Smooth muscle cell (in vitro differentiated cells): Measurements from ENCODE around the gene CARMIL1. TPM values are rescaled to one million over a fixed set of nuclear protein-coding genes. Genes with fewer than 3 reads are reported as not detected.

Experiments
- DNase-seq: peaks from one replicate; lab custom pipeline; 2025; ENCODE audit not compliant: unreplicated experiment; lab: John Stamatoyannopoulos, UW
- H2AFZ ChIP-seq: fragments of 200-600 bp; sonication (generic); 2 replicates; pipeline ENCODE4 v1.6.0; 2016; ENCODE audit warnings: antibody characterized with exemption, low read depth, mild to moderate bottlenecking
- H3F3A ChIP-seq: fragments of 200-600 bp; sonication (generic); 2 replicates; pipeline ENCODE4 v1.6.0; 2017; ENCODE audit warnings: antibody characterized with exemption, low read depth
- H3K27ac ChIP-seq: fragments of 200-600 bp; sonication (generic); 2 replicates; pipeline ENCODE4 v1.5.1; 2016; ENCODE audit warnings: low read depth, mild to moderate bottlenecking
- H3K27me3 ChIP-seq: fragments of 200-600 bp; sonication (generic); 2 replicates; pipeline ENCODE4 v1.6.1; 2016; ENCODE audit warnings: low read depth, mild to moderate bottlenecking
- H3K36me3 ChIP-seq: fragments of 200-600 bp; sonication (generic); 2 replicates; pipeline ENCODE4 v1.5.1; 2016; ENCODE audit warnings: low read depth
- H3K4me1 ChIP-seq: fragments of 200-600 bp; sonication (generic); 2 replicates; pipeline ENCODE4 v1.5.1; 2016; ENCODE audit warnings: low read depth
- H3K4me2 ChIP-seq: fragments of 200-600 bp; sonication (generic); 2 replicates; pipeline ENCODE4 v1.6.0; 2016; ENCODE audit warnings: mild to moderate bottlenecking
- H3K4me3 ChIP-seq: fragments of 200-600 bp; sonication (generic); 2 replicates; pipeline ENCODE4 v1.5.1; 2016; ENCODE audit warnings: mild to moderate bottlenecking
- H3K79me2 ChIP-seq: fragments of 200-600 bp; sonication (generic); 2 replicates; pipeline ENCODE4 v1.6.0; 2016; ENCODE audit warnings: low read depth, mild to moderate bottlenecking
- H3K9ac ChIP-seq: fragments of 200-600 bp; sonication (generic); 2 replicates; pipeline ENCODE4 v1.6.0; 2016; ENCODE audit warnings: low read depth
- H3K9me3 ChIP-seq: fragments of 200-600 bp; sonication (generic); replicated peaks from 2 replicates; pipeline ENCODE4 v1.5.1; 2016; ENCODE audit warnings: low read depth
- H4K20me1 ChIP-seq: fragments of 200-600 bp; sonication (generic); 2 replicates; pipeline ENCODE4 v1.6.0; 2016; ENCODE audit warnings: low read depth
- WGBS: methylation state at CpG from one replicate; pipeline ENCODE4 v1.1.7; 2016; ENCODE audit warnings: low lambda C conversion rate; 5-methylcytosine and 5-hydroxymethylcytosine counted together
- polyA plus RNA-seq: library from polyadenylated mRNA; unstranded; fragments of >200 nt; fragmentation: Nextera tagmentation; extraction: Ambion mirVana; gene quantifications from 2 replicates; pipeline ENCODE4 v1.2.1, GENCODE V29; 2016
- total RNA-seq: library from RNA; depleted of rRNA; stranded (reverse); fragments of >200 nt; gene quantifications from 2 replicates; pipeline ENCODE4 v1.2.3, GENCODE V29; 2014
- TF ChIP-seq, protein P1 (sequence below): fragments of 200-600 bp; sonication (generic); IDR thresholded peaks from 2 replicates; pipeline ENCODE4 v1.5.1; 2017; ENCODE audit warnings: borderline replicate concordance, mild to moderate bottlenecking, antibody characterized with exemption; ENCODE audit not compliant: insufficient read depth, poor library complexity, severe bottlenecking

Gene CARMIL1
- total and polyA plus RNA-seq, 2 experiments from 2014 or later: 7.6 to 24.1 TPM

DNA sequence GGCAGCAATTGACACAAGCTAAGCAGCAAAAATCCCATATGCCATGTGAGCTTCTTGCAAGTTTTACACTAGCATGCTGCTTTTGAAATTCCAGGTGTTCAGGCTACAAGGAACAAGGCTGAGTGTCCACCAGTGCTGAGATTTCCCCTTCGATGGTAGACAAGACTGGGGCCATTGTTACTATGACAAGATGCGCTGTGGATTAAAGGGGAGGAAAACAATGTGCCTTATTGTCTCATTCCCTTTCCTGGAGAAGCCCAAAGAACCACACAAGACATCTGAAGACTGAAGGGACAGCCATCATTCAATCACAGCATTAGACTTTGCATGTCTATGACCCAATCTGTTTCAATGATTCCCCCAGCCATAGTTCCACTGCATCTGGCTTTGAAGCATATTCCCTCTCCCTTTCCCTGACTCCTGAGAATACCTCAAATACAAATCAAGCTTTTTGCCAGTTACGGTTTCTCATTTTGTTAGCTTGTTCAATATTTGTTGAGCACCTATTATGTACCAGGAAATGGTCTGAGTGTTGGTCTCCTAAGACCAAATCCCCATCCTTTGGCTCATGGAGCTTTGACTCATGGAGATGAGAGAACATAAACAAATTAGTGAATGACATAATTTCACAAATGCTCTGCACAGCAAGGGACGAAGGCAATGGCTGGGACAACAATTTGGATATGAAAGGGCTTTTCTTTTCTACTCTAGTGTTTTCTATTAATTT, 349.5 kb downstream of the CARMIL1 start:
- H3K4me3 ChIP-seq: no peak overlapping the region
- no peak overlapping the region for H3K9ac ChIP-seq
- H3K9me3 ChIP-seq: no peaks in the 10 kb centered on the region
- H3K79me2 ChIP-seq: no peaks in the 10 kb centered on the region
- H3K4me2 ChIP-seq: no peak overlapping the region
- H3K4me1 ChIP-seq: no peaks in the 10 kb centered on the region
- 92% methylated on average over 4 of the region's 4 CpGs for WGBS
- DNase-seq: no peak
- no peaks in the 10 kb centered on the region for H4K20me1 ChIP-seq
- no peak overlapping the region for H2AFZ ChIP-seq
- no peak overlapping the region for H3K27ac ChIP-seq
- no peaks in the 10 kb centered on the region for H3K36me3 ChIP-seq
- TF ChIP-seq, protein P1, sequence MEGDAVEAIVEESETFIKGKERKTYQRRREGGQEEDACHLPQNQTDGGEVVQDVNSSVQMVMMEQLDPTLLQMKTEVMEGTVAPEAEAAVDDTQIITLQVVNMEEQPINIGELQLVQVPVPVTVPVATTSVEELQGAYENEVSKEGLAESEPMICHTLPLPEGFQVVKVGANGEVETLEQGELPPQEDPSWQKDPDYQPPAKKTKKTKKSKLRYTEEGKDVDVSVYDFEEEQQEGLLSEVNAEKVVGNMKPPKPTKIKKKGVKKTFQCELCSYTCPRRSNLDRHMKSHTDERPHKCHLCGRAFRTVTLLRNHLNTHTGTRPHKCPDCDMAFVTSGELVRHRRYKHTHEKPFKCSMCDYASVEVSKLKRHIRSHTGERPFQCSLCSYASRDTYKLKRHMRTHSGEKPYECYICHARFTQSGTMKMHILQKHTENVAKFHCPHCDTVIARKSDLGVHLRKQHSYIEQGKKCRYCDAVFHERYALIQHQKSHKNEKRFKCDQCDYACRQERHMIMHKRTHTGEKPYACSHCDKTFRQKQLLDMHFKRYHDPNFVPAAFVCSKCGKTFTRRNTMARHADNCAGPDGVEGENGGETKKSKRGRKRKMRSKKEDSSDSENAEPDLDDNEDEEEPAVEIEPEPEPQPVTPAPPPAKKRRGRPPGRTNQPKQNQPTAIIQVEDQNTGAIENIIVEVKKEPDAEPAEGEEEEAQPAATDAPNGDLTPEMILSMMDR: no peak
- H3F3A ChIP-seq: no peaks in the 10 kb centered on the region
- peaks cover 5% of the 10 kb centered on the region for H3K27me3 ChIP-seq

DNA sequence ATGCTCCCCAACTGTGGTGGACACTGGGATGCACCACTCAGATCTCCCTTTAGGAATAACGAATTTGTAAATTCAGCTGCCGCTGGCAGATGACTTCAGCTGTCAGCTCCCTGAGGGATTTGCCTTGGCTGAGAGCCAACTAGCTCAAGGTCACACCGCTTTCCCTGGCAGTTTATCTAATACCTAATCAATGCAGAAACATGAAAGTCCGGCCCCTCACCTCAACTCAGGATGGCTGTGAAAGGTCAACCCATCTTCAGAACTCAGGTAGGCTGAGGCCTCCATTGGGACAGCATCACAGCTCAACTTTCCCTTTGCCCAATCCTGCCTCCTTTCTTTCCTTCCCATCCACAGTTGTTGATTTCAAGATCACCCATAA, 350.0 kb downstream of the CARMIL1 start:
- Histone ChIP-seq H3K4me2 (no peak overlapping the region), H4K20me1 (no peaks in the 10 kb centered on the region), H3K36me3 (no peaks in the 10 kb centered on the region), H3K4me1 (no peaks in the 10 kb centered on the region), H3K79me2 (no peaks in the 10 kb centered on the region), H3K9me3 (no peaks in the 10 kb centered on the region), H2AFZ (no peak overlapping the region), H3K4me3 (no peak overlapping the region), H3K9ac (no peak overlapping the region), H3K27ac (no peak overlapping the region), H3F3A (no peaks in the 10 kb centered on the region), H3K27me3 (peaks cover 5% of the 10 kb centered on the region)
- WGBS: 78% methylated on average over 4 of the region's 4 CpGs
- TF ChIP-seq, protein P1: no peak
- DNase-seq: no peak

DNA sequence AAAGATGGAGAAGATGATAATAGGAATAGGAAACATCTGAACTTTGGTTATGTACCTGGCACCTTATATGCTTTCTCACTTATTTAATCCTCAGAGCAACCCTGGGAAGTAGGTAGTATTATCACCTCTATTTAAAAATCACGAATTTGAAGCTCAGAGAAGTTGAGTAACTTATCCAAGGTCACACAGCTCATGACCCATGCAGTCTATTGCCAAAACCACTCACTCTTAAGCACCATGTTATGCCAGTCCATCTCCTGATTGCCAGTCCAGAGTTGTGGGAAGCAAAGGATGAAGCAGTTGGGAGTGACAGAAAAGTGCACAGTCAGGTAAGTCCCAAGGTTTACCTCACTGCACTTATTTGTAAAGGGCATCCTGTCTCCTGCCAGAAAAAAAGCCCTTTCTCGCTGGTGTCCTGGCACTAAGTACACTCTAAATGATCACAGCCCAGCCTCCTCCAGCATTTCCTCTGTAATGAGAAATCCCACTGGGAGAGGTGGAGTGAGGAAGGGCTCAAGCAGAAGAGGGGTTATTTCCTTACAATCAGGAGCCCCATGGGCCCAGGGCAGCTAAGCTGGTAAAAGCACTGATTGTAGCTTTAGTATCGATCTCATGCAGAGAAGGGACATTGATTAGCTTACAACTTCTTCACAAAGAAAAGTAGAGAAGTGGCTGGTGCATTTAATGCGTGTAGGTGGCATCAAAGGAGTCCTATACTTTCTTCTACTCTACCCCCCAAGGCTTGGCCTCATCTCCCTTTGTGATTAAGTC, 351.5 kb downstream of the CARMIL1 start:
- TF ChIP-seq, protein P1: no peak
- no peak overlapping the region for H2AFZ ChIP-seq
- no peaks in the 10 kb centered on the region for H3K79me2 ChIP-seq
- no peak for DNase-seq
- no peak overlapping the region for H3K4me3 ChIP-seq
- no peaks in the 10 kb centered on the region for H3F3A ChIP-seq
- H4K20me1 ChIP-seq: no peaks in the 10 kb centered on the region
- WGBS: 73% methylated on average over 4 of the region's 4 CpGs
- H3K4me2 ChIP-seq: no peak overlapping the region
- H3K36me3 ChIP-seq: no peaks in the 10 kb centered on the region
- H3K27ac ChIP-seq: no peak overlapping the region
- H3K4me1 ChIP-seq: peaks cover 5% of the 10 kb centered on the region
- no peak overlapping the region for H3K9ac ChIP-seq
- H3K9me3 ChIP-seq: no peaks in the 10 kb centered on the region
- H3K27me3 ChIP-seq: peaks cover 5% of the 10 kb centered on the region

DNA sequence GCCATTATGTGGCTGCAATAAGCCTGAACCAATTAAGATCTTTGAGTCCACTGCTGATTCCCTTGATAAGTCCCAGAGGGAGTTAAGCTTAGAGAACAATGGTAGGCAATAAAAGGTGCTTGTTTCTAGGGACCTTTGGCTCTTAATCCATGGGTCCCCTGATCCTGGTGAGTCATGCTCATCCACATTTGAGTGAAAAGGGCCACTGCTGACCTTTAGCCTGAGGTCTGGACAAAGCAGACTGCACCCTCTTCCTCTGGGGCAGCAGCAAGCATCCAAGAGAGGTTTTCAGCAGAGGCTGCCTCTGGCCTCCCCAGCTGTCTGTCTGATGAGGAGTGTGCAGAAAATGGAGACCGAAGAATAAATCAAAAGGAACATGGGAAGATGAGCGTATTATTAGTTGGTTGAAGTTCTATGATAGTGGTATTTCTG, 356.7 kb downstream of the CARMIL1 start:
- WGBS: 95% methylated on average over 2 of the region's 2 CpGs
- Histone ChIP-seq H3K4me2 (no peak overlapping the region), H3K4me1 (peaks cover 13% of the 10 kb centered on the region), H3K4me3 (no peak overlapping the region), H3K27ac (no peak overlapping the region), H3K36me3 (no peaks in the 10 kb centered on the region), H3K9me3 (no peaks in the 10 kb centered on the region), H3K79me2 (no peaks in the 10 kb centered on the region), H3K27me3 (peaks cover 13% of the 10 kb centered on the region), H3K9ac (no peak overlapping the region), H2AFZ (no peak overlapping the region), H3F3A (no peaks in the 10 kb centered on the region), H4K20me1 (no peaks in the 10 kb centered on the region)
- TF ChIP-seq, protein P1: no peak
- no peak for DNase-seq
